SK-N-SH treated with all-trans-retinoic acid at 6 μM for 48 hours (cell line): ENCODE measurements around the gene CAMK4.
A peak's percentile ranks its signal among the peaks of the same experiment; 100 is the strongest.

ENCODE experiments used
- ATAC-seq: fragments of 200-7000 bp; cut with Tn5 transposase; 3 replicates; pipeline ENCODE4 v1.9.1; 2020; ENCODE audit warnings: mild to moderate bottlenecking, moderate library complexity
- ARNTL ChIP-seq: fragments of 450-650 bp; formaldehyde crosslinking; IDR thresholded peaks from 2 replicates; pipeline ENCODE4 v1.5.0; 2020; ENCODE audit warnings: low read depth, mild to moderate bottlenecking, moderate library complexity, borderline replicate concordance
- CREB5 ChIP-seq: fragments of 250-450 bp; sonication (Bioruptor Pico); IDR thresholded peaks from 2 replicates; pipeline ENCODE4 v1.5.1; 2020; ENCODE audit warnings: low read depth, mild to moderate bottlenecking, moderate library complexity
- CSRNP3 ChIP-seq: fragments of 250-450 bp; sonication (Bioruptor Pico); IDR thresholded peaks from 2 replicates; pipeline ENCODE4 v1.5.1; 2021; ENCODE audit warnings: mild to moderate bottlenecking, moderate library complexity
- ESRRG ChIP-seq: fragments of 250-450 bp; sonication (Bioruptor Pico); IDR thresholded peaks from 2 replicates; pipeline ENCODE4 v1.6.1; 2021; ENCODE audit warnings: mild to moderate bottlenecking
- GLIS3 ChIP-seq: fragments of 250-450 bp; sonication (Bioruptor Pico); IDR thresholded peaks from 2 replicates; pipeline ENCODE4 v1.5.0; 2020; ENCODE audit warnings: mild to moderate bottlenecking, moderate library complexity
- ISL1 ChIP-seq: fragments of 250-450 bp; sonication (Bioruptor Pico); IDR thresholded peaks from 2 replicates; pipeline ENCODE4 v2.1.2; 2022; ENCODE audit warnings: mild to moderate bottlenecking, moderate library complexity
- OSR1 ChIP-seq: fragments of 250-450 bp; sonication (Bioruptor Pico); IDR thresholded peaks from 2 replicates; pipeline ENCODE4 v1.8.0; 2022; ENCODE audit warnings: moderate library complexity, mild to moderate bottlenecking, inconsistent platforms
- PPARA ChIP-seq: fragments of 250-450 bp; sonication (Bioruptor Pico); IDR thresholded peaks from 2 replicates; pipeline ENCODE4 v1.5.0; 2020; ENCODE audit warnings: mild to moderate bottlenecking, borderline replicate concordance
- RARB ChIP-seq: fragments of 250-450 bp; sonication (Bioruptor Pico); IDR thresholded peaks from 2 replicates; pipeline ENCODE4 v1.8.0; 2021; ENCODE audit warnings: mild to moderate bottlenecking, moderate library complexity
- SNAI2 ChIP-seq: fragments of 250-450 bp; sonication (Bioruptor Pico); IDR thresholded peaks from 2 replicates; pipeline ENCODE4 v1.5.0; 2020; ENCODE audit warnings: mild to moderate bottlenecking, moderate library complexity
- TOX ChIP-seq: fragments of 250-450 bp; sonication (Bioruptor Pico); IDR thresholded peaks from 2 replicates; pipeline ENCODE4 v1.8.0; 2021; ENCODE audit warnings: mild to moderate bottlenecking, moderate library complexity, borderline replicate concordance
- TSHZ2 ChIP-seq: fragments of 250-450 bp; sonication (Bioruptor Pico); IDR thresholded peaks from 2 replicates; pipeline ENCODE4 v1.5.0; 2020; ENCODE audit warnings: mild to moderate bottlenecking, moderate library complexity
- ZC3H10 ChIP-seq: fragments of 250-450 bp; sonication (Bioruptor Pico); IDR thresholded peaks from 2 replicates; pipeline ENCODE4 v1.5.1; 2021; ENCODE audit warnings: mild to moderate bottlenecking, moderate library complexity
- ZFP3 ChIP-seq: fragments of 250-450 bp; sonication (Bioruptor Pico); IDR thresholded peaks from 2 replicates; pipeline ENCODE4 v1.5.0; 2020; ENCODE audit warnings: mild to moderate bottlenecking, moderate library complexity
- ZFP30 ChIP-seq: fragments of 450-650 bp; formaldehyde crosslinking; IDR thresholded peaks from 2 replicates; pipeline ENCODE4 v1.5.0; 2022; ENCODE audit warnings: mild to moderate bottlenecking, moderate library complexity
- ZNF565 ChIP-seq: fragments of 450-650 bp; formaldehyde crosslinking; conservative IDR thresholded peaks from 2 replicates; pipeline ENCODE4 v1.5.0; 2020; ENCODE audit warnings: low read depth, mild to moderate bottlenecking, moderate library complexity
- ZNF70 ChIP-seq: fragments of 450-650 bp; formaldehyde crosslinking; IDR thresholded peaks from 2 replicates; pipeline ENCODE4 v1.5.0; 2020; ENCODE audit warnings: mild to moderate bottlenecking, moderate library complexity
- ZNF8 ChIP-seq: fragments of 450-650 bp; formaldehyde crosslinking; IDR thresholded peaks from 2 replicates; pipeline ENCODE4 v1.5.0; 2020; ENCODE audit warnings: mild to moderate bottlenecking, moderate library complexity
- TF ChIP-seq, protein P1 (sequence below): fragments of 250-450 bp; sonication (Bioruptor Pico); IDR thresholded peaks from 2 replicates; pipeline ENCODE4 v1.8.0; 2020; ENCODE audit warnings: mild to moderate bottlenecking, moderate library complexity, borderline replicate concordance
- TF ChIP-seq, protein P2 (sequence below): fragments of 250-450 bp; sonication (Bioruptor Pico); IDR thresholded peaks from 2 replicates; pipeline ENCODE4 v1.8.0; 2021; ENCODE audit warnings: low read depth, mild to moderate bottlenecking, moderate library complexity, borderline replicate concordance

Gene CAMK4

GRCh38 chr5:111387361-111387760 is 163.2 kb downstream of the CAMK4 start:
- TF ChIP-seq ESRRG (no peak), PPARA (no peak), SNAI2 (CRISPR knock-in tag) (no peak), TOX (CRISPR knock-in tag) (no peak), ZNF8 (CRISPR knock-in tag) (no peak), ZNF70 (CRISPR knock-in tag) (no peak), OSR1 (CRISPR knock-in tag) (no peak), ZFP30 (CRISPR knock-in tag) (no peak), CSRNP3 (CRISPR knock-in tag) (no peak), ZFP3 (CRISPR knock-in tag) (no peak), ISL1 (no peak)
- TF ChIP-seq, protein P1, sequence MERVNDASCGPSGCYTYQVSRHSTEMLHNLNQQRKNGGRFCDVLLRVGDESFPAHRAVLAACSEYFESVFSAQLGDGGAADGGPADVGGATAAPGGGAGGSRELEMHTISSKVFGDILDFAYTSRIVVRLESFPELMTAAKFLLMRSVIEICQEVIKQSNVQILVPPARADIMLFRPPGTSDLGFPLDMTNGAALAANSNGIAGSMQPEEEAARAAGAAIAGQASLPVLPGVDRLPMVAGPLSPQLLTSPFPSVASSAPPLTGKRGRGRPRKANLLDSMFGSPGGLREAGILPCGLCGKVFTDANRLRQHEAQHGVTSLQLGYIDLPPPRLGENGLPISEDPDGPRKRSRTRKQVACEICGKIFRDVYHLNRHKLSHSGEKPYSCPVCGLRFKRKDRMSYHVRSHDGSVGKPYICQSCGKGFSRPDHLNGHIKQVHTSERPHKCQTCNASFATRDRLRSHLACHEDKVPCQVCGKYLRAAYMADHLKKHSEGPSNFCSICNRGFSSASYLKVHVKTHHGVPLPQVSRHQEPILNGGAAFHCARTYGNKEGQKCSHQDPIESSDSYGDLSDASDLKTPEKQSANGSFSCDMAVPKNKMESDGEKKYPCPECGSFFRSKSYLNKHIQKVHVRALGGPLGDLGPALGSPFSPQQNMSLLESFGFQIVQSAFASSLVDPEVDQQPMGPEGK: no peak
- TF ChIP-seq, protein P2, sequence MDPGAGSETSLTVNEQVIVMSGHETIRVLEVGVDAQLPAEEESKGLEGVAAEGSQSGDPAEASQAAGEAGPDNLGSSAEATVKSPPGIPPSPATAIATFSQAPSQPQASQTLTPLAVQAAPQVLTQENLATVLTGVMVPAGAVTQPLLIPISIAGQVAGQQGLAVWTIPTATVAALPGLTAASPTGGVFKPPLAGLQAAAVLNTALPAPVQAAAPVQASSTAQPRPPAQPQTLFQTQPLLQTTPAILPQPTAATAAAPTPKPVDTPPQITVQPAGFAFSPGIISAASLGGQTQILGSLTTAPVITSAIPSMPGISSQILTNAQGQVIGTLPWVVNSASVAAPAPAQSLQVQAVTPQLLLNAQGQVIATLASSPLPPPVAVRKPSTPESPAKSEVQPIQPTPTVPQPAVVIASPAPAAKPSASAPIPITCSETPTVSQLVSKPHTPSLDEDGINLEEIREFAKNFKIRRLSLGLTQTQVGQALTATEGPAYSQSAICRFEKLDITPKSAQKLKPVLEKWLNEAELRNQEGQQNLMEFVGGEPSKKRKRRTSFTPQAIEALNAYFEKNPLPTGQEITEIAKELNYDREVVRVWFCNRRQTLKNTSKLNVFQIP (CRISPR knock-in tag): no peak
- no peak for ATAC-seq

DNA sequence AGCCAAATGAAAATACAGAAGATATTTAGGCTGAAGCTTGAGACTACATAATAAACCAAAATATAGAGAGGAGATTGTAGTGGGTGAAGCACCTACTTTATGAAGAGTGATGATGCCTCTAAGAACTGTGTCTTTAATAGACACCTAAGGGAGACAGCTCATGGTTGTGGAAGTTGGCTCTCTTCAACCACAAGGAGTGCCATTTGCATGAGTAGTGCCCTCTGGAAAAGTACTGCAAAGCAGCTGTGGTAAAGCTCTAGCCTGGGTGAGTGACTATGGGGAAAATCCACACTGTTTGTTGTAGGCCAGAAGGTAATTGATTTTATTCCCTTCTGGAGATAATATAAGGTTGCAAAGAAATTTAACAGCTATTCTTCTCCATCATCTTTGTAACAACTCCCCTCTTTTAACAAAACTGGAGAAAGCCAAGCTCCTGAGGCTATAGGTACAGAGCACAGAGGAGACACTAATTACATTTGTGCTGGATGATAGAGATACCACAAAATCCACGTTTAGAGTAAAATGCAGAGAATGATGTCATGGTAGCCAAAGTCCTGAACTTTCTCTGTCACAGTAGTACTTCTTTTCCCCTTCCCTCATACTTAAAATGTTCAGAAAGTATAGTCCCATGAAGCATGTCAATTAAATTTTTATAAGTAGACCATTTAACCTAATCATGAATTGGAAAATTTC is 165.4 kb downstream of the CAMK4 start:
- ATAC-seq: peak; percentile 43; the same call in 2 of the 3 replicates
- TF ChIP-seq ESRRG: no peak
- TF ChIP-seq ZC3H10 (CRISPR knock-in tag): no peak
- TF ChIP-seq ARNTL (CRISPR knock-in tag): no peak
- TF ChIP-seq, protein P2 (CRISPR knock-in tag): no peak
- no peak for TF ChIP-seq ZNF8 (CRISPR knock-in tag)
- no peak for TF ChIP-seq GLIS3 (CRISPR knock-in tag)
- TF ChIP-seq OSR1 (CRISPR knock-in tag): no peak
- TF ChIP-seq ZNF70 (CRISPR knock-in tag): no peak
- no peak for TF ChIP-seq ZNF565 (CRISPR knock-in tag)

DNA sequence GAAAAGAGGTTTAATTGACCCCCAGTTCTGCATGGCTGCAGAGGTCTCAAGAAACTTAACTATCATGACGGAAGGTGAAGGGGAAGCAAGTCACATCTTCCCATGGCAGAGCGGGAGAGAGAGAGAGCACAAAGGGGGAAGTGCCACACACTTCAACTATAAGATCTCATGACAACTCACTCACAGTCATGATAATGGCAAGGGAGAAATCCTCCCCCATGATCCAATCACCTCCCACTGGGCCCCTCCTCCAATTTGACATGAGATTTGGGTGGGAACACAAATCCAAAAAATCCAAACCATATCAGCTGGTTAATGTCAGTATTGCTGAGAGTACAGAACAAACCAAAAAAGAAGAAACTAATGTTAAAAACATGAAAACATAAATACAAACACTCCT is 168.0 kb downstream of the CAMK4 start:
- ATAC-seq: no peak
- TF ChIP-seq GLIS3 (CRISPR knock-in tag) (no peak), SNAI2 (CRISPR knock-in tag) (no peak), ZNF8 (CRISPR knock-in tag) (no peak), OSR1 (CRISPR knock-in tag) (no peak), PPARA (no peak), ZNF565 (CRISPR knock-in tag) (no peak), RARB (no peak), TSHZ2 (CRISPR knock-in tag) (no peak), TOX (CRISPR knock-in tag) (no peak), ESRRG (no peak), ZC3H10 (CRISPR knock-in tag) (no peak), CREB5 (CRISPR knock-in tag) (no peak), ISL1 (no peak), ZFP30 (CRISPR knock-in tag) (no peak), CSRNP3 (CRISPR knock-in tag) (no peak)
- TF ChIP-seq, protein P1: no peak
- TF ChIP-seq, all 23 proteins: peak for 0
